SU-DHL-6 (cell line): Measurements from ENCODE around the gene ZDHHC19.

ENCODE experiments used
- CTCF ChIP-seq: fragments of 200-600 bp; sonication (generic); IDR thresholded peaks from one replicate; pipeline ENCODE4 v1.5.1; 2017; ENCODE audit warnings: antibody characterized with exemption, mild to moderate bottlenecking, low read length, moderate library complexity; ENCODE audit not compliant: insufficient read depth, poor library complexity, severe bottlenecking
- EZH2phosphoT487 ChIP-seq: fragments of 200-600 bp; sonication (generic), shearing (Covaris generic); conservative IDR thresholded peaks from 2 replicates; pipeline ENCODE4 v1.6.1; 2018; ENCODE audit warnings: mild to moderate bottlenecking, antibody characterized with exemption, low read length, moderate library complexity, mixed read lengths

- TF ChIP-seq CTCF (no peak), EZH2phosphoT487 (no peak)
Observed at GRCh38 chr3:196210673-196211556, at the start of gene ZDHHC19.
